Astrocyte of the spinal cord (primary cell): ENCODE results near the gene TSTD1.

Experiments used
- DNase-seq: peaks from one replicate; pipeline ENCODE4 v3.0.0; 2011; ENCODE audit warnings: low read depth, low spot score
- H3K4me3 ChIP-seq: 2 replicates; pipeline ENCODE4 v1.5.1; 2011; ENCODE audit warnings: low read depth, mild to moderate bottlenecking, low read length, moderate library complexity
- CTCF ChIP-seq: IDR thresholded peaks from 2 replicates; pipeline ENCODE4 v1.5.1; 2012; ENCODE audit warnings: low read depth, mild to moderate bottlenecking, low read length, inconsistent platforms
- in situ Hi-C: cut with HindIII; loops from 2 replicates; pipeline ENCODE4 v1.10.0; 2017; ENCODE audit warnings: low sequenced_read_pairs

Gene TSTD1

GRCh38 chr1:161074676-161075368, 36.1 kb upstream of the TSTD1 start:
- no peak overlapping the region for H3K4me3 ChIP-seq
- in situ Hi-C loops, result no loop called here
- DNase-seq, result no peak
- TF ChIP-seq CTCF, result no peak

GRCh38 chr1:161073474-161074121, 34.8 kb upstream of the TSTD1 start:
- no peak overlapping the region for H3K4me3 ChIP-seq
- in situ Hi-C loops, result no loop called here
- DNase-seq, result no peak
- no peak for TF ChIP-seq CTCF

GRCh38 chr1:161072751-161073449, 34.1 kb upstream of the TSTD1 start:
- H3K4me3 ChIP-seq, result no peak overlapping the region
- no peak for TF ChIP-seq CTCF
- in situ Hi-C loops, result no loop called here
- DNase-seq, result no peak

GRCh38 chr1:161071886-161072371, 33.2 kb upstream of the TSTD1 start:
- peak; percentile 21 for DNase-seq
- in situ Hi-C loops, result no loop called here
- H3K4me3 ChIP-seq, result no peak overlapping the region
- TF ChIP-seq CTCF, result peak; percentile 54

GRCh38 chr1:161070761-161071160, 32.0 kb upstream of the TSTD1 start:
- no peak for TF ChIP-seq CTCF
- DNase-seq, result no peak
- in situ Hi-C loops, result no loop called here
- no peak overlapping the region for H3K4me3 ChIP-seq

- no peak for TF ChIP-seq CTCF
- in situ Hi-C loops, result no loop called here
- H3K4me3 ChIP-seq, result no peak within 1 kb of the TSS
- DNase-seq, result no peak
Measured at GRCh38 chr1:161069731-161070270, 31.0 kb upstream of the TSTD1 start, which contains the start of gene ARHGAP30. Gene ARHGAP30, minus strand, starts transcription at chr1:161069891. Its CDS starts 267 bp downstream, at chr1:161069624.
